NB4 (cell line): ENCODE data around the gene TMEM86B.

Experiments
- POLR2A ChIP-seq: IDR thresholded peaks from 2 replicates; pipeline ENCODE4 v1.6.1; 2011; ENCODE audit warnings: mild to moderate bottlenecking; ENCODE audit not compliant: insufficient read length; ENCODE audit errors: extremely low read depth
- TF ChIP-seq, protein P1 (sequence below): IDR thresholded peaks from one replicate; pipeline ENCODE4 v1.5.1; 2012; ENCODE audit warnings: low read depth, low read length

GRCh38 chr19:55257461-55258420, 29.2 kb upstream of the TMEM86B start:
- no peak for TF ChIP-seq POLR2A
- TF ChIP-seq, protein P1, sequence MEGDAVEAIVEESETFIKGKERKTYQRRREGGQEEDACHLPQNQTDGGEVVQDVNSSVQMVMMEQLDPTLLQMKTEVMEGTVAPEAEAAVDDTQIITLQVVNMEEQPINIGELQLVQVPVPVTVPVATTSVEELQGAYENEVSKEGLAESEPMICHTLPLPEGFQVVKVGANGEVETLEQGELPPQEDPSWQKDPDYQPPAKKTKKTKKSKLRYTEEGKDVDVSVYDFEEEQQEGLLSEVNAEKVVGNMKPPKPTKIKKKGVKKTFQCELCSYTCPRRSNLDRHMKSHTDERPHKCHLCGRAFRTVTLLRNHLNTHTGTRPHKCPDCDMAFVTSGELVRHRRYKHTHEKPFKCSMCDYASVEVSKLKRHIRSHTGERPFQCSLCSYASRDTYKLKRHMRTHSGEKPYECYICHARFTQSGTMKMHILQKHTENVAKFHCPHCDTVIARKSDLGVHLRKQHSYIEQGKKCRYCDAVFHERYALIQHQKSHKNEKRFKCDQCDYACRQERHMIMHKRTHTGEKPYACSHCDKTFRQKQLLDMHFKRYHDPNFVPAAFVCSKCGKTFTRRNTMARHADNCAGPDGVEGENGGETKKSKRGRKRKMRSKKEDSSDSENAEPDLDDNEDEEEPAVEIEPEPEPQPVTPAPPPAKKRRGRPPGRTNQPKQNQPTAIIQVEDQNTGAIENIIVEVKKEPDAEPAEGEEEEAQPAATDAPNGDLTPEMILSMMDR = no peak
